ENCODE data around the gene MDM2.

GRCh38 chr12:68812553-68813241 is 4.7 kb downstream of the MDM2 start:
- TF ChIP-seq ATF3 (IDR thresholded peaks at IDR 0.05) (no peak), ATF3 (CRISPR knock-in tag; conservative IDR thresholded peaks at IDR 0.05) (no peak), SP1 (CRISPR knock-in tag; IDR thresholded peaks at IDR 0.05) (no peak), ZNF76 (CRISPR knock-in tag; IDR thresholded peaks at IDR 0.05; ENCODE audit: borderline replicate concordance) (no peak), TEAD2 (tag; IDR thresholded peaks at IDR 0.05) (no peak), EP300 (IDR thresholded peaks at IDR 0.05; ENCODE audit: low read length) (no peak)

All from K562 (cell line).